ENCODE measurements around the gene TBC1D14.
A peak's percentile ranks its signal among the peaks of the same experiment; 100 is the strongest.
"Not testable (repeated sequence)": the region's sequence is repeated elsewhere in the genome, so short reads cannot be mapped to it uniquely, and the experiment has no call there.

TBC1D14 gene

GRCh38 chr4:6890971-6891370 is 18.7 kb upstream of the TBC1D14 start:
- not testable (repeated sequence) for DNase-seq (ENCODE audit: low read depth in 2 of 2)

- DNase-seq (ENCODE audit: low read depth in 2 of 2): no peak
Observed at GRCh38 chr4:6891436-6892170, 18.0 kb upstream of the TBC1D14 start.

DNA sequence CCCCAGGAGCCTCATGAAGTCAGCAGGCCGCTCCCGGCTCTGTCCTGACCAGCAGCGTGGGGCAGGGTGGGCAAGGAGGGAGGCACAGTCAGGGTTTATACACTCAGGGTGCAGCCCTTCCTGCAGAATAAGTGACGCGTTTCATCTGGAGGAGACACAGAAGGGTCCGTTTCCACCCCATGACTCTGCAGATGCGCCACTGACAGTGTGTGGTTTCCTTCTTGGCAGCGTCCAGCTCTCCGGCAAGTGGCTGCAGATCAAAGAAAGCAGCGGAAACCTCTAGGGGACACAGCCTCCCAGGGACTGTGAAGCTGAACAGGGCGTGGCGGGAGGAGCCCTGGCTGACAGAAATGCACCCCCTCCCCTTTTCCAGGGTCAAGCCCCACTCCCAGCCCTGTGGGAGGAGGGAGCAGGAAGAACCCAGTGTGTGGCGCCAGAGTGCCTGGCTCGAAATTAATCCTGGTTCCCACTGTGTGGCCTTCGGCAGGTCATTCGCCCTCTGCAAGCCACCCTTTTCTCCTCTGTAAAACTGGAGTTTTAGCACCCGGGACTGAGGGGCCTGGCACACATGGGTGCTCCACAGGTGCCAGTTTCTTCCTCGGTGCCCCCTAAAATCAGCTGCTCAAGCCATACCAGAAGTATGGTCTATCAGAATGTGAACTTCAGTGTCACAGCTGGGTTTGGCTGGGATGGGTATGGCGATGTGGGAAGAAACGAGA is 17.3 kb upstream of the TBC1D14 start:
- DNase-seq (ENCODE audit: low read depth in 2 of 2): no peak

DNA sequence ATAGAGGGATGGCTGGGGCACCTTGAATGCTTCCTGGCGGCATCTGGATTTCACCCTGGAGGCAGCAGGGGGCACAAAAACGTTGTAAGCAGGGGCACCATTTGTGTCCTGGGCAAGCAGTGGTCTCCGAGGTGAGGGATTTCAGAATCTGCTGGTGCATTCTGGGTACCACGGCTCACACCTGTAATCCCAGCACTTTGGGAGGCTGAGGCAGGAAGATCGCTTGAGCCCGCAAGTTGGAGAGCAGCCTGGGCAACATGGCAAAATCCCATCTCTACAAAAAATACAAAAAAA is 16.8 kb upstream of the TBC1D14 start:
- no peak for DNase-seq (ENCODE audit: low read depth in 2 of 2)

- no peak for DNase-seq (ENCODE audit: low read depth in 2 of 2)
Observed at GRCh38 chr4:6893449-6894085, 16.1 kb upstream of the TBC1D14 start.

GRCh38 chr4:6894086-6894478 is 15.5 kb upstream of the TBC1D14 start:
- no peak for DNase-seq (ENCODE audit: low read depth in 2 of 2)

DNA sequence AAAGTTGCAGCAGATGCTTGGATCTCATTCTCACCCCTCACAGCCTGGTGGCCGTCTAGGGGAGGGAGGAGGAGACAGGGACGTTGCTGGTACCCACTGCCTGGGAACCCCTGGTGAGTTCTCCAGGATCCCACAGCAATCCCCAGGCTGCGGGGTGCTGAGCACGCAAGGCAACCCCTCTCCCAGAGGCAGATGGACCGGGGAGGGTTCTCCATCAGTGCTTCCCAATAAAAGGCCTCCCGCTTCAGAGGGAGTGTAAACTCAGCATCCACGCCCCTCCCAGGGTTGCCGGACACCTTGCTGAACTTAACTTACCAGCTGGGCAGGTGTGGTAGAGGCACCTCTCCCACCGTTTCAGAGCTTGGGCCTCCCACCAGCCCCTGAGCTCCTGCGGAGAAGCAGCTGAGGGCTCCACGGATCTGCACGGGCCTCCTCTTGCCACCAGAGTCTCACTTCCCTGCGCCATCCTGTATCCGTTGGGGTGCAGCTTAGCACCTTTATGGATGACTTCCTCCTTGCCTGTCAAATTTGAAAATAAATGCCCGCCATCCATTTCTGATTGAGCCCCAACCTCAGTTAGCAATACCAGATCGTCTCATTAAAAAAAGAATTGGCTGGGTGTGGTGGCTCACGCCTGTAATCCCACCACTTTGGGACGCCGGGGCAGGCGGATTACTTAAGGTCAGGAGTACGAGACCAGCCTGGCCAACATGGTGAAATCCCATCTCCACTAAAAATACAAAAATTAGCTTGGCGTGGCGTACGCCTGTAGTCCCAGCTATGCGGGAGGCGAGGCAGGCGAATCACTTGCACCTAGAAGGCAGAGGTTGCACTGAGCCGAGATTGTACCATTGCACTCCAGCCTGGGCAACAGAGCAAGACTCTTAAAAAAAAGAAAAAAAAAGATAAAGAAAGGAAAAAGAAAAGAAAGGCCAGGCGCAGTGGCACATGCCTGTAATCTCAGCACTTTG is 14.8 kb upstream of the TBC1D14 start:
- DNase-seq (ENCODE audit: low read depth in 2 of 2): no peak

- no peak for DNase-seq (ENCODE audit: low read depth in 2 of 2)
Observed at GRCh38 chr4:6896035-6896434, 13.6 kb upstream of the TBC1D14 start.

- DNase-seq (ENCODE audit: low read depth in 2 of 2): no peak
Observed at GRCh38 chr4:6898763-6899162, 10.9 kb upstream of the TBC1D14 start.

DNA sequence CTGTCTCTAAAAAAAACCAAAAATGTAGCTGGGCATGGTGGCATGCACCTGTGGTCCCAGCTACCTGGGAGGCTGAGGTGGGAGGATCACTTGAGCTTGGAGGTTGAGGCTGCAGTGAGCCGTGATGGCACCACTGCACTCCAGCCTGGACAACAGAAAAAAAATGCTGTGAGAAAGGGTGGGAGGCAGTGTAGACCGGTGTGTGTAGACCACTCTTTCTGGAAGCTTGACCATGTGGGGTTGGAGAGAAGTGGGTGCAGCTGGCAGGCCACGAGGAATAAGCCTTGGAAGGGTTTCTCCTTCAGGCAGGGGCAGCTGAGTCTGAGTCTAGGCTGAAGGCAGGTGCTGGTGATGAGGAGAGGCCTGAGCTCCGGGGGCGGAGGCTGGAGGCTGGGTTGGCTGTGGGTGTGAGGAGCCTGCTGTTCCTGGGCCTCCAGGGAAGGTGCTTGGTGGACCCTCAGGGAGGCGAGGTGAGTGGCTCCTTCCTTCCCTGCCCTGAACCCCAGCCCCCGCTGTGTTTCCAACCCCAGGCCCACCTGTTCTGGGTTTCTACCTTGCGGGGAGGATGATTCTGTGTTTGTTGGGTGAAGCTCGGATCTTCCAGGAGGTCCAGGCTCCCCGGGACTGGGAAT is 9.3 kb upstream of the TBC1D14 start:
- no peak for DNase-seq (ENCODE audit: low read depth in 2 of 2)

GRCh38 chr4:6900956-6901355 is 8.7 kb upstream of the TBC1D14 start:
- DNase-seq (ENCODE audit: low read depth in 2 of 2): no peak

DNA sequence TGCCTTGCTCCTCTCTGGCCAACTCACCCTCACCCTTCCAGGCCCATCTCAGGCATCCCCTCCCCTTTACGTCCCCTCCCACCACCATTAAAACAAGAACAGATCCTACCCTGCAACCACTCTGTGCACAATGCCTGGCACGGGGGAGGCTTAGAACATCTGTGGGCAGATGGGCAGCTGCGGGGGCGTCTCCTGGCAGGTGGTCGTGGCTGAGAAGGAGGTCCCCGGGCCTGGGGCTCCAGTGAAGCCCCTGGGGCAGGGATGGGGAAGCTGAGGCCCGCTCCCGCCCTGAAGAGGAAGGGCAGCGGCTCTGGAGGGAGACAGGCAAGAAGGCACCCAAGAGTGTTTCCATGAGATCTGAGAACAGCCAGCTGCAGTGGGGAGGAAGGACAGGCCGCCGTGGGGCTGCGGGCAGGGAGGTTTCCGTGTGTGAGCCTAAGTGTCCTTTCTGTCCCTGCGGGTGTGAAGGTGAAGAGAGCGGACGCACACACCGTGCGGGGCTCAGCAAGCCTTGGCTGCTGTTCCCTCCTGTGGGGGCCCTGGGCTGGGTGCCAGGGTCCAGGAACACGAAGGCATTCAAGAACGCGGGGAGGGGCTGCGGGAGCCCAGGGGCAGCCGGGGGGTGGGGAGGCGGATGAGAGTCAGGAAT is 7.8 kb upstream of the TBC1D14 start:
- DNase-seq (ENCODE audit: low read depth in 2 of 2): no peak

GRCh38 chr4:6902318-6903042 is 7.1 kb upstream of the TBC1D14 start:
- no peak for DNase-seq (ENCODE audit: low read depth in 2 of 2)

DNA sequence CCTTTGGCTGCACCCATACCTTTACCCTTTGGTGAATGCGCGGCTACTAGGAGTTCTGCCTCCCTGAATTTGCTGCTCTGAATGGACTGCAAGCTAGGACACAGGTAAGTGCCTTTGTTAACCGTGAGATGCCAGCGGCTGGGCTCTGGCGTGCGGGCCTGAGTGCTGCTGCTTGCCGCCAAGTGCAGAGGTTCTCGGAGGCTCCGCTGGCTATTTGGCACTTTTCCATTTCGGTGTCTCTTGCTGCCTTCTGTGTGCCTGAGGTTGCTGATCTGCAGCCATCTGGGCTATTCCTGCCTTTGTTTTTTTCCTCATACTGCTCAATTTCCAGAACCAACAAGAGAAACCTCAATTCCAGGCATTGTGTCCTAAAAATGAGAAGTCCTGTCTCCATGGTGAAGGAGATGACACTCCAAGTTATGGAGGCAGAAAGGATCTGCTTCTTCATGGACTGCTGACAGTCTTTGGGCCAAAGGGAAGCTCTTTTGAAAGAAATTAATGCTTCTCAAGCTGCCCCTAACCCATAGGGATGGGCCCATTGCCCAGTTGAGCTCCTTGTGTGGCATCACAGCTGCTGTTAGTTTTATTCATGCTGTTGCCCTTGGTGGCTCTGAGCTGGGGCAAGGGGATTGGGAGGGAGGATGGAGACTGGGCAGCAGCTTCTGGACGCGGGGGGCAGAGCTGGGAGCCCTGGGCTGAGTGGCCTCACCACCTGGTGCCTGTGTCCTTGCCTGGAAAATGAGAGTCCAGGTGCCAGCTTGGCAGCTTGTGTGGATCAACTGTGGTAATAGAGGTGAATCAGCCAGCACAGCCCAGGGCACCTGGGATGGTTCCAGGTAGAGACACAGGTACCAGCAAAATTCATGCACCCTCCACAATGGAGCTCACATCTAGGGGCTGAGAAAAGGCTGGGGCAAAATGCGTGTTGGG is 3.8 kb upstream of the TBC1D14 start:
- DNase-seq (ENCODE audit: low read depth in 2 of 2): no peak

GRCh38 chr4:6906486-6906885 is 3.1 kb upstream of the TBC1D14 start:
- not testable (repeated sequence) for DNase-seq (ENCODE audit: low read depth in 2 of 2)

DNA sequence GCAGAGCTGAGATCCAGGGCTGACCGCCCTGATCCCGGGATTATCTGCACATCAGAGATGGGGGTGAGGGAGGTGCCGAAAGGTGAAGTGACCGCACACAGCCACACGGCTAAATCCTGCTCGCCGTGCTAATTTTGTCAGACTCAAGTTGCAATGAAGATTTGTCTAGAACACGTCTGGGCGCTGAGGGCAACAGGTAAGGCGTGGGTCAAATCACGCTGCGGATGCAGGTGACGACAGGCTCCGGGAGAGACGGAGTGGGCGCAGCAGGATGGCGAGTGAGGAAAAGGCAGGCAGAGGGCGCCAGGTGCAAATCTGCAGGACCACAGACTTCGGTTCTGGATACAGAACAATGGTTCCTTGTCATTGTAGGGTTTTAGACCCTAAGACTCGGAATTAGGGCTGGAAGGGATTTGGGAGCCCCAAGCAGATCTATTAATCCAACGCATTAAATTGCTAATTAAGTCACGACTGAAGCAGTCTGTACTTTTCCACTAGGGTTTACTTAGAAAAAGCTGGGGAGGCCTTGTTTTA is 1.9 kb upstream of the TBC1D14 start:
- DNase-seq (ENCODE audit: low read depth in 2 of 2): no peak

- DNase-seq (ENCODE audit: low read depth in 2 of 2): no peak
Observed at GRCh38 chr4:6908432-6909112, 1.1 kb upstream of the TBC1D14 start.

- peak in 1 of 2 donors; percentile 51 for DNase-seq (ENCODE audit: low read depth in 2 of 2)
Observed at GRCh38 chr4:6909970-6910339, 329 bp downstream of the TBC1D14 start.

All from stimulated activated CD4-positive, alpha-beta T cell treated with anti-CD3 and anti-CD28 coated beads, Interleukin-1b, Interleukin-23, amount 100 ng/mL, for 4 hours (primary cell).